Right hindlimb (tissue), 1 donor: ENCODE results near the gene NEK1.
"Not testable (repeated sequence)": the region's sequence is repeated elsewhere in the genome, so short reads cannot be mapped to it uniquely, and the experiment has no call there.

ENCODE experiments used
- DNase-seq: peaks from one replicate; pipeline ENCODE4 v3.0.0-alpha.2; 2018

The NEK1 gene

DNA sequence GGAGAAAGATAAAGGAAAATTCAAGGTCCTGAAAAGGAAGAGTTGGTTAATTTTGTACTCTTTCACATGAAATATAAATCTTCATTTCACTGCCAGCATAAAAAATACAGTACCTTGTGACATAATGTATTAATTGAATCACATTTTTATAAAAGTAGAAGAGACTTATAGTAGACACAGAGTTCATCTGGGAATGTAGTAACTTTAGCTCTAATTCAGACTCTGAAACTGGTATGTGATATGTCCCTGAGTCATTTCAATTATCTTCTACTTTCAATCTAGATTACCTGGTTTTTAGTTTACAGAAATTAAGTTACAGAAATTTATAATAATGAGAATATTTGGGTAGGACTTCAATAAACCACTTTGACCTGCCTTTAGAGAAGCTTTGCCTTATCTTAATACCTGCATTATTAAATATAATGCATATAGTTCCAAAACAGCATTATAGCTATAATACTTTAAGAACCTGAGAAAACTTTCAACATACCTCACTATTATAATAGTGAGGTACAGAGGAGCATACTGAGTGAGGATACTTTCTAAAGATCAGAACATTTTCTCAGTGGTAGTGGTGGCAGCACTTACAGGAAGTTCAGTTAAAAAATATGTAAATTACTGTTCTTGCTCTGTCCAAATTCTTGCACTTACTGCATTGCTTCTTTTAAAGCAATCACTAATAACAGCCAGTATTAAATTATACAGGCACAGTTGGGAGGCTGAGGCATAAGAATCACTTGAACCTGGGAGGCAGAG is 11.2 kb downstream of the NEK1 start:
- DNase-seq: no peak

DNA sequence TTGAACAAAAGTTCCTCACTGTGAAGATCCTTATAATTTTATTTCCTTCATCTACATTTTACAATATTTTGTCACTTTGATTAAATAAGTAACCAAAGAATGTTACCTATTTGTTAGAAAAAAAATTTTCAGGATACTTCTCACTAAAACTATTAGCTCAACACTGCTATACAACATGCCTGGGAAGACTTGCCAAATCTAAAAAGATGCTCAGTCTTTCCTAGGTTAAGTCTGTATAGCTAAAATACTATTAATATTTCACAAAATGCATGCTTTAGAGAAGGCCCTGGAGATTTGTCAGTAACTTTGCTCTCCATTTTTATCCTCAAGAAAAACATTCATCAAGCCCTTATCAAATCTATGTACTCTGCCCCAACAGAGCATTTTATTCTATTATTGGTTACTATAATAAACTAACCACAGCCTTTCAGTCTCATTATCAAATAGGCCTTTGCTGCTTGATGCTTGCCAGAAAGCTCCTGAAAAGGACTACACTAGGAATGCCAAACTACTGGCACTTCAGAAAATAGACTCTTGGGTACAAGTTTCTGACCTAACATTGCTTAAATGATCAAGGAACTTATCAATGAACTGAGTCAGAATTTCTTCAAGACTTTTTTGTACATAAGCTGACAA is 17.7 kb downstream of the NEK1 start:
- no peak for DNase-seq

- no peak for DNase-seq
Measured at GRCh38 chr4:169593050-169593560, 19.3 kb downstream of the NEK1 start.

DNA sequence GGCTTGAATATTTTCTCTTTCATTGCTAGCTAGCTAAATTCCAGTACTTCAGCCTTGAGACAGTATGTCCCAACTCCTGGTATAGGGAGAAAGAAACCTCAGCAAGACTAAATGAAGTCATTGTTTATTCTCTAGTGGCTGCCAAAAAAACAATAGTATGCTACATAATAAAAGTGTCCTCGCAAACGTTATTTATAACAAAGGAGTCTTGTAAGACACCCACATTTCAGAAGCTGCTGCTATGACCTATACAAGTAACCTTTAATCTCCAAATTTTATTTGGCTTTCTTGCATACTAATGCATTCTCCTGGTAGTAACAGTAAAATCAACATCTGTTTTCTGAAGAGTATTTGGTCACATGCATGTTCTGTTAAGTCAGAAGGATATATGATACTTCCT is 28.8 kb downstream of the NEK1 start:
- no peak for DNase-seq

- DNase-seq: no peak
Measured at GRCh38 chr4:169582706-169583105, 29.7 kb downstream of the NEK1 start.

DNA sequence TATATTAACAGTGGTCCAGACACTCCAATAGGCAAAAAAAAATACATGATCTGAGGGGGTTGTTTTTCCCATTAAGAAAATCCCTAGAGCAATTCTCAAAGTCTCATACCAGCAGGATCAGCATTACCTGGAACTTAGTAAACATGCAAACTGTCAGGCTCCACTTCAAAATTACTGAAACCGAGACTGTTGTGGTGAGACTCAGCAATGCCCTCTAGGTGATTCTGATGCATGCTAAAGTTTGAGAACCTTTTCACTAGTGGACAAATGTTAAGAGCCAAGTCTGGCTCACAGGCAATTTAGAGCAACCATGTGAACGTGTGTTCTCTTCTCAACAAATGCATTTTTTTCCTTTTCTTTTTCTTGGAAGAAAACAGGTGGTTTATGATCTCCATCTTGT is 30.2 kb downstream of the NEK1 start:
- no peak for DNase-seq

GRCh38 chr4:169573889-169574288 is 38.5 kb downstream of the NEK1 start:
- no peak for DNase-seq

DNA sequence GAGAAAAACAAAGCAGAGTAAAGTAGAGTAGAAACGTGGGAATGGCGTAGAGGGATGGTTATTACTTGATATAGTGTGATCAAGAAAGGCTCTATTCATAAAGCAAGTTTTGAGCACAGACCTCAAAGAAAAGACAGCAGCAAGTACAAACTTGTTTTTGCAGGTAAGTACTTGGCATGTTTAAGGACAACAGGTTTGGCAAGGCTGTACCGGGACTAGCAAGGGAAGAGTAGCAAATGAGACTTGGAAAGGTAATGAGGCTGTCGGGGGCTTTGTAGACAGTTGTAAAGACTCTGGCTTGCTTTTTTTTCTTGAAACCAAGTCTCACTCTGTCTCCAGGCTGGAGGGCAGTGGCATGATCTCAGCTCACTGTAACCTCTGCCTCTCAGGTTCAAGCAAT is 40.9 kb downstream of the NEK1 start:
- no peak for DNase-seq

DNA sequence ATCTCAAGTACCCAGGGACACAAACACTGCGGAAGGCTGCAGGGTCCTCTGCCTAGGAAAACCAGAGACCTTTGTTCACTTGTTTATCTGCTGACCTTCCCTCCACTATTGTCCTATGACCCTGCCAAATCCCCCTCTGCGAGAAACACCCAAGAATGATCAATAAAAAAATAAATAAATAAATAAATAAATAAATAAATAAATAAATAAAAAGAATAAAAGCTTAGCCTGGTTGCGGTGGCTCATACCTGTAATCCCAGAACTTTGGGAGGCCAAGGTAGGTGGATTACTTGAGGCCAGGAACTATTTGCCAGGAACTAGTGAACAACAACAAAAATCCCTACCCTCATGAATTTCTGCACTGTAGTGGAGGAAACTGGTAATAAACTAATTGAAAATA is 41.4 kb downstream of the NEK1 start:
- not testable (repeated sequence) for DNase-seq

- DNase-seq: not testable (repeated sequence)
Measured at GRCh38 chr4:169570266-169570665, 42.1 kb downstream of the NEK1 start.

DNA sequence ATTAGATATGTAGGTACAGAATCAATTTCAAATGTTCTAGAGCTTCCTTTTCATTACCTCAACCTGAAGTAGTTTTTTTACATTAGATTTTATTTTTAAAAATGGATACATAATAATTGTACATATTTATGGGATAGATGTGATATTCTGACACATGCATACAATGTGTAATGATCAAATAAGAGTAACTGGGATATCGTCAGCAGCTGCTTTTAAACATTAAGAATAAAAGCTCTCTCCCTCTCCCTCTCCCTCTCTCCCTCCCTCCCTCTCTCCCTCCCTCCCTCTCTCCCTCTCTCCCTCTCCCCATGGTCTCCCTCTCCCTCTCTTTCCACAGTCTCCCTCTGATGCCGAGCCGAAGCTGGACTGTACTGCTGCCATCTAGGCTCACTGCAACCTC is 43.2 kb downstream of the NEK1 start:
- not testable (repeated sequence) for DNase-seq

DNA sequence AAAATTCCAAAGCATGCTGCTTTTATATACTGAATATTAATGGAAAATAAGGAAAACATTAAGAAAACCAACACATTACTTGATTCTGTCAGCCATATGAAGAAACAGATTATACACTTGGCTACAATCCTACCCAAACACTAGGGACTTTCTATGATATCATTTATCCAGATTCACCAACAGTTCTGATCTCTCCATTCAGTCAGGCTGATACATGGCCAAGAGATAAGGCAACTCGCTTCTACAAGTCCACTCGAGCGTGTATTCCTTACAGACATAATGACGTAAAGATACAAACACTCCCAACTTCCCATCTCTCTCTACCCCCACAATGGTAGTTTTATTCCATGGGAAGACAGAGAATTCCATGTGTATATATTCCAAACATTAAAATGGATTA is 44.5 kb downstream of the NEK1 start:
- no peak for DNase-seq

DNA sequence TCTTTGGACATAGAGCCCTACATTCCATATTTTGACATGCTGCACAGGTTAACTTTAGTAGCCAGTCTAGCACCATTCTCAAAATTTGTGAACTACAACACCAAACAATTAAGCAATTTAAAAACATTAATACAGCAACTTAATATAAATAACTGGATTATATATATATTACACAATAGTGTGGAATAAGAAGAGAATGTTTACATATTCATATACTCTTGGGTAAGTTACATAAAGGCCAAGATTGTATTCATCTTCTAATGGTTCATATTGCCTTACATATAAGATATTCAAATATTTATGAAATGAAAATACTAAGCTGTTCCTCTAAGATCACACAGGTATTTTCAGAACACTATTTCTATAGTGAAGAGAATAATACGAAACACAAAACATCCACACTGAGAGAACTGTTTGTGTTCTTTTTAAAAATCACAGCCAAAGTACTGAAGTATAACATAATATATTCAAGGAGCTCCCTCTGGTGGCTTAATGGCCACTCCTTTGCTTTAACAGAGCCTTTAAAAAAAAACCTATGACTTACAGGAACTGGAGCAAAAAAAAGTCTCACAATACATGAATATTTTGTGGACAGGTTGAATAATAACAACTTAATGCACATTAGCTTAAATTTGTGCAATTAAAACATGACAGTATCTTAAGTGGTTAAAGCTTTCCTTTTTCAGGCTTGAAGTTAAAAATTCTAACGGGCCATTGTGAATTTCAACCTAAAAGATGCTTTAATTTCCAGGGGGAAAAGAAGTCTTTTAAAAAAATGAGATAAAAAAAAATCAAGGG is 46.2 kb downstream of the NEK1 start:
- peak; percentile 27 for DNase-seq

GRCh38 chr4:169565606-169566005 is 46.8 kb downstream of the NEK1 start:
- DNase-seq: no peak

GRCh38 chr4:169557061-169557636 is 55.2 kb downstream of the NEK1 start:
- no peak for DNase-seq

DNA sequence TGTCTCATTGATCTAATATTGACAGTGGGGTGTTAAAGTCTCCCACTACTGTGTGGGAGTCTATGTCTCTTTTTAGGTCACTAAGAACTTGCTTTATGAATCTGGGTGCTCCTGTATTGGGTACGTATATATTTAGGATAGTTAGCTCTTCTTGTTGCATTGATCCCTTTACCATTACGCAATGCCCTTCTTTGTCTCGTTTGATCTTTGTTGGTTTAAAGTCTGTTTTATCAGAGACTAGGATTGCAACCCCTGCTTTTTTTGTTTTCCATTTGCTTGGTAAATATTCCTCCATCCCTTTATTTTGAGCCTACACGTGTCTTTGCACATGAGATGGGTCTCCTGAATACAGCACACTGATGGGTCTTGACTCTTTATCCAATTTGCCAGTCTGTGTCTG is 65.8 kb downstream of the NEK1 start:
- not testable (repeated sequence) for DNase-seq

DNA sequence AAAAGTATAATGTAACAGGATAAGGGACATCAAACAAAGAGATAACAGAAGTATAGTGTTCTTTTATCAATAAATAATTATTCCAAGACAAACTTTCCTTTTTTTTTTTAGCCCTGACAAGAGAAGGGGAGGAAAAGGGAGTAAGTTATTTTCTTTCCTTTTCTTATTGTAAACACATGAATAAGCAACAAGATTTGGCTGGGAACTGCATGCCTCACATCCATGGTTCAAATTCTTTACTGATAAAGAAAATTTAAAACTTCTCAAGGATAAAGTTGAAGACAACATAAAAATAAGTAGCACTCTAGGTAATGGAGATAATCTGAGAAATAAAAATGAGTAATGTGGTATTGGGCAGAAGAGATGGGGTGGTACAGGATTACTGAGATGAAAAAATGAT is 71.6 kb downstream of the NEK1 start:
- DNase-seq: no peak

GRCh38 chr4:169530048-169530447 is 82.3 kb downstream of the NEK1 start:
- no peak for DNase-seq

DNA sequence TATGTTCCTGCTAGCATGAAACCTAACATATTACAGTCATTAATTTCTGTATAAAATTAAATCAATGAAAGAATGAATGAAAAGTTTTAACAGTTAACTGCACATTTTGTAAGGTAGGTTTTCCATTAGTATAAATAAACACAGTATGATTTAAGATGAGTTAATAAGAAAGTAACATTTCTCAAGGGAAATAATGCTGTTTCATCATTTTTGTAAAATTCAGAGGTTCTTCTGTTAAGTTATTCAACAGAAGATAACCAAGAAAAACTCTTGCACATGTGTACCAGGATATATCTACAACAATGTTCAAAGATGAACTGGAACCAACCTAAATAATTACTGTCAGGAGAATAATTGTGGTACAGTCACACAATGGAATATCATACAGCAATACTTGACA is 88.6 kb downstream of the NEK1 start:
- no peak for DNase-seq

GRCh38 chr4:169510617-169511016 is 101.8 kb downstream of the NEK1 start:
- no peak for DNase-seq

DNA sequence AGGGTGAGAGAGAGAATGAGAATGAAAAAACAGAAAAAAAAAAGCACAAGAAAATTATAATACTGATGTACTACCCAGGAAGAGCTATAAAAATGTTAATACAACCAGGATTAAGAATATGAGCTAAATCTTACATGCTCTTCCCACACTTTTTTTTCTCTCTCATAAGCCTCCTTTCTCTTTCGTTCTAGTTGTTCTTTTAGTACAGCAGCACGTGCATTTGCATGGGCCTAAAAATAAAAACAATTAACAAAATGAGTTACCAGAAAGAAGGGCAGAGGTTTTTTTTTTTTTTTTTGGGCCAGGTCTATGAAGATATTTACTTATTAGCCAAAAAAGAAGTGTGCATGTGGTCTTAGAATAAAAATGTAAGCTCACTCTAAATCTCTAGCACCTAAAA is 105.5 kb downstream of the NEK1 start:
- no peak for DNase-seq

DNA sequence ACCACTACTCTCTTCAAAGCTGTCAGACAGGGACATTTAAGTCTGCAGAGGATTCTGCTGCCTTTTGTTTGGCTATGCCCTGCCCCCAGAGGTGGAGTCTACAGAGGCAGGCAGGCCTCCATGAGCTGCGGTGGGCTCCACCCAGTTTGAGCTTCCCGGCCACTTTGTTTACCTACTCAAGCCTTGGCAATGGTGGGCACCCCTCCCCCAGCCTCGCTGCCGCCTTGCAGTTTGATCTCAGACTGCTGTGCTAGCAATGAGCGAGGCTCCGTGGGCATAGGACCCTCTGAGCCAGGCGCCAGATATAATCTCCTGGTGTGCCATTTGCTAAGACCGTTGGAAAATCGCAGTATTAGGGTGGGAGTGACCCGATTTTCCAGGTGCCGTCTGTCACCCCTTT is 112.5 kb downstream of the NEK1 start:
- not testable (repeated sequence) for DNase-seq

GRCh38 chr4:169494234-169494633 is 118.1 kb downstream of the NEK1 start:
- not testable (repeated sequence) for DNase-seq
